Mesenchymal stem cell (in vitro differentiated cells and primary cell): ENCODE data around the gene STX18.

ENCODE experiments used
- DNase-seq: peaks from one replicate; pipeline ENCODE4 v3.0.0-alpha.2; 2013
- H2AFZ ChIP-seq: one replicate; pipeline ENCODE4 v1.6.1; 2013; ENCODE audit warnings: low read depth, mild to moderate bottlenecking, control low read depth, inconsistent platforms, low read length, moderate library complexity
- H2AK5ac ChIP-seq: 2 replicates; pipeline ENCODE4 v1.6.1; 2013; ENCODE audit warnings: low read length, moderate library complexity, mild to moderate bottlenecking, inconsistent platforms; ENCODE audit not compliant: severe bottlenecking
- H2BK120ac ChIP-seq: one replicate; pipeline ENCODE4 v1.6.1; 2013; ENCODE audit warnings: low read depth, mild to moderate bottlenecking, inconsistent platforms, low read length, moderate library complexity
- H2BK12ac ChIP-seq, 2 experiments: one replicate each; pipeline ENCODE4 v1.6.1; 2013; ENCODE audit warnings: inconsistent platforms in 2 of 2, low read length in 2 of 2, mild to moderate bottlenecking in 2 of 2, moderate library complexity in 2 of 2, control low read depth in 1 of 2
- H2BK15ac ChIP-seq: one replicate; pipeline ENCODE4 v1.6.1; 2013; ENCODE audit warnings: mild to moderate bottlenecking, low read depth, inconsistent platforms; ENCODE audit not compliant: poor library complexity, severe bottlenecking
- H2BK5ac ChIP-seq: 2 replicates; pipeline ENCODE4 v1.6.1; 2013; ENCODE audit warnings: low read depth, mild to moderate bottlenecking, low read length, control low read depth, inconsistent platforms; ENCODE audit not compliant: poor library complexity, severe bottlenecking
- H3K14ac ChIP-seq, 2 experiments: one replicate each; pipeline ENCODE4 v1.6.1; 2013; ENCODE audit warnings: inconsistent platforms in 2 of 2, low read length in 2 of 2, control low read depth in 1 of 2, mild to moderate bottlenecking in 1 of 2, moderate library complexity in 1 of 2
- H3K18ac ChIP-seq, 2 experiments: one replicate each; pipeline ENCODE4 v1.6.1; 2013; ENCODE audit warnings: inconsistent platforms in 2 of 2, low read length in 2 of 2, control low read depth in 1 of 2, low read depth in 1 of 2, mild to moderate bottlenecking in 1 of 2
- H3K23ac ChIP-seq, 2 experiments: one replicate each; pipeline ENCODE4 v1.6.1; 2013; ENCODE audit warnings: inconsistent platforms in 2 of 2, low read length in 2 of 2, mild to moderate bottlenecking in 2 of 2, moderate library complexity in 2 of 2, control low read depth in 1 of 2
- H3K27ac ChIP-seq: 2 replicates; pipeline ENCODE4 v1.5.1; 2013; ENCODE audit warnings: mild to moderate bottlenecking, moderate library complexity, low read length, control low read depth, inconsistent platforms; ENCODE audit not compliant: poor library complexity, severe bottlenecking
- H3K27me3 ChIP-seq, 2 experiments: 2 replicates each; pipeline versions ENCODE4 v1.6.1 to v1.7.0; 2013; ENCODE audit warnings: low read length in 2 of 2, mild to moderate bottlenecking in 2 of 2, moderate library complexity in 2 of 2, control low read depth in 1 of 2, inconsistent platforms in 1 of 2; ENCODE audit not compliant: control insufficient read depth in 1 of 2, insufficient read depth in 1 of 2
- H3K36me3 ChIP-seq, 2 experiments: 2 replicates each; pipeline versions ENCODE4 v1.6.1 to v1.7.0; 2013; ENCODE audit warnings: low read length in 2 of 2, control low read depth in 1 of 2, inconsistent platforms in 1 of 2, low read depth in 1 of 2, mild to moderate bottlenecking in 1 of 2; ENCODE audit not compliant: insufficient read depth in 2 of 2, control insufficient read depth in 1 of 2
- H3K4ac ChIP-seq, 2 experiments: one replicate each; pipeline ENCODE4 v1.6.1; 2013; ENCODE audit warnings: inconsistent platforms in 2 of 2, low read length in 2 of 2, mild to moderate bottlenecking in 2 of 2, moderate library complexity in 2 of 2, control low read depth in 1 of 2, low read depth in 1 of 2
- H3K4me1 ChIP-seq: 2 replicates; pipeline ENCODE4 v1.6.1; 2013; ENCODE audit warnings: low read depth, low read length, control low read depth; ENCODE audit not compliant: control insufficient read depth, insufficient read depth
- H3K4me2 ChIP-seq: 2 replicates; pipeline ENCODE4 v1.6.1; 2013; ENCODE audit warnings: low read length, mild to moderate bottlenecking, inconsistent platforms; ENCODE audit not compliant: poor library complexity, severe bottlenecking
- H3K4me3 ChIP-seq, 2 experiments: 2 replicates each; pipeline versions ENCODE4 v1.5.1 to v1.7.0; 2013; ENCODE audit warnings: low read length in 2 of 2, mild to moderate bottlenecking in 2 of 2, control low read depth in 1 of 2, low read depth in 1 of 2; ENCODE audit not compliant: insufficient read depth in 1 of 2
- H3K79me1 ChIP-seq: replicated peaks from 2 replicates; pipeline ENCODE4 v1.6.1; 2013; ENCODE audit warnings: mild to moderate bottlenecking, control low read depth, low read length, inconsistent platforms; ENCODE audit not compliant: poor library complexity, severe bottlenecking
- H3K9ac ChIP-seq: 2 replicates; pipeline ENCODE4 v1.7.0; 2013; ENCODE audit warnings: mild to moderate bottlenecking, low read length, moderate library complexity
- H3K9me3 ChIP-seq: 2 replicates; pipeline ENCODE4 v1.7.0; 2013; ENCODE audit warnings: mild to moderate bottlenecking, low read length; ENCODE audit not compliant: control insufficient read depth
- H4K8ac ChIP-seq: one replicate; pipeline ENCODE4 v1.6.1; 2013; ENCODE audit warnings: inconsistent platforms, mild to moderate bottlenecking, low read length, moderate library complexity
- H4K91ac ChIP-seq: one replicate; pipeline ENCODE4 v1.6.1; 2013; ENCODE audit warnings: mild to moderate bottlenecking, low read length, inconsistent platforms
- WGBS: methylation state at CpG from one replicate; pipeline ENCODE4 v1.1.7; 2013; ENCODE audit warnings: mixed read lengths; 5-methylcytosine and 5-hydroxymethylcytosine counted together

The STX18 gene

GRCh38 chr4:4462970-4463369 lies 78.9 kb downstream of the STX18 start:
- Histone ChIP-seq H3K23ac (no peak overlapping the region), H3K9ac (no peak overlapping the region), H3K4me2 (no peak overlapping the region), H2BK12ac (no peak overlapping the region), H2BK120ac (no peak overlapping the region), H2BK15ac (no peak overlapping the region), H3K18ac (no peak overlapping the region), H3K4me3 (no peak overlapping the region), H3K9me3 (no peaks in the 10 kb centered on the region), H3K36me3 (peaks cover 13 to 64% of the 10 kb centered on the region in 2 experiments), H2AFZ (no peak overlapping the region), H2BK5ac (no peak overlapping the region), H3K4ac (no peak overlapping the region), H2AK5ac (no peak overlapping the region), H4K8ac (no peak overlapping the region), H3K79me1 (peaks cover 20% of the 10 kb centered on the region), H3K27ac (no peak overlapping the region), H3K4me1 (no peaks in the 10 kb centered on the region), H4K91ac (no peak overlapping the region), H3K27me3 (no peaks in the 10 kb centered on the region), H3K14ac (no peak overlapping the region)
- 72% methylated on average over 2 of the region's 3 CpGs for WGBS
- DNase-seq = no peak

- Histone ChIP-seq H2AK5ac (no peak overlapping the region), H2BK120ac (no peak overlapping the region), H2BK5ac (no peak overlapping the region), H3K4me2 (no peak overlapping the region), H3K14ac (no peak overlapping the region), H3K4me3 (no peak overlapping the region), H3K23ac (no peak overlapping the region), H4K91ac (no peak overlapping the region), H4K8ac (no peak overlapping the region), H3K36me3 (peaks cover 14 to 65% of the 10 kb centered on the region in 2 experiments), H3K9me3 (no peaks in the 10 kb centered on the region), H3K18ac (no peak overlapping the region), H3K79me1 (peaks cover 20% of the 10 kb centered on the region), H3K4ac (no peak overlapping the region), H2BK15ac (no peak overlapping the region), H2BK12ac (peak overlapping the region in 1 of 2 experiments; percentile 18), H3K27me3 (no peaks in the 10 kb centered on the region), H2AFZ (no peak overlapping the region), H3K27ac (no peak overlapping the region), H3K9ac (no peak overlapping the region), H3K4me1 (peaks cover 2% of the 10 kb centered on the region)
- DNase-seq = no peak
- 82% methylated on average over 5 of the region's 5 CpGs for WGBS
Measured at GRCh38 chr4:4461850-4462249, 80.0 kb downstream of the STX18 start.

GRCh38 chr4:4461178-4461577 lies 80.7 kb downstream of the STX18 start:
- Histone ChIP-seq H3K36me3 (peaks cover 16 to 65% of the 10 kb centered on the region in 2 experiments), H3K4me2 (no peak overlapping the region), H4K8ac (no peak overlapping the region), H2BK120ac (no peak overlapping the region), H2BK15ac (no peak overlapping the region), H3K18ac (no peak overlapping the region), H2AK5ac (no peak overlapping the region), H3K4ac (no peak overlapping the region), H3K4me3 (no peak overlapping the region), H4K91ac (no peak overlapping the region), H3K14ac (no peak overlapping the region), H2BK5ac (no peak overlapping the region), H3K9me3 (no peaks in the 10 kb centered on the region), H3K79me1 (peaks cover 18% of the 10 kb centered on the region), H3K9ac (no peak overlapping the region), H3K23ac (no peak overlapping the region), H3K27me3 (no peaks in the 10 kb centered on the region), H3K4me1 (peaks cover 6% of the 10 kb centered on the region), H2BK12ac (no peak overlapping the region), H2AFZ (no peak overlapping the region), H3K27ac (no peak overlapping the region)
- DNase-seq = no peak

GRCh38 chr4:4460759-4461158 lies 81.1 kb downstream of the STX18 start:
- WGBS = 92% methylated on average over 4 of the region's 6 CpGs
- no peak overlapping the region for H3K23ac ChIP-seq
- DNase-seq = no peak
- peak overlapping the region; percentile 1 for H4K8ac ChIP-seq
- H2BK5ac ChIP-seq = no peak overlapping the region
- no peak overlapping the region for H3K4me2 ChIP-seq
- no peak overlapping the region for H2AFZ ChIP-seq
- H3K27me3 ChIP-seq = no peaks in the 10 kb centered on the region
- peaks cover 16 to 65% of the 10 kb centered on the region in 2 experiments for H3K36me3 ChIP-seq
- H2BK15ac ChIP-seq = no peak overlapping the region
- H3K4ac ChIP-seq = no peak overlapping the region
- H4K91ac ChIP-seq = no peak overlapping the region
- H3K79me1 ChIP-seq = peaks cover 18% of the 10 kb centered on the region
- H3K18ac ChIP-seq = no peak overlapping the region
- no peak overlapping the region for H2BK12ac ChIP-seq
- no peak overlapping the region for H2BK120ac ChIP-seq
- no peaks in the 10 kb centered on the region for H3K9me3 ChIP-seq
- H3K27ac ChIP-seq = no peak overlapping the region
- peaks cover 8% of the 10 kb centered on the region for H3K4me1 ChIP-seq
- H2AK5ac ChIP-seq = no peak overlapping the region
- H3K4me3 ChIP-seq = no peak overlapping the region
- no peak overlapping the region for H3K14ac ChIP-seq
- H3K9ac ChIP-seq = no peak overlapping the region
